Kidney (tissue), 14 donors: ENCODE data around the gene ATAD3A. TPM values are rescaled to one million over a fixed set of nuclear protein-coding genes. Genes with fewer than 3 reads are reported as not detected.
A peak's percentile ranks its signal among the peaks of the same experiment; 100 is the strongest.

Source experiments
- DNase-seq, 5 donors: peaks; one replicate each; pipeline ENCODE4 v3.0.0-alpha.2; 2013 to 2020
- FAIRE-seq: peaks from 2 replicates; lab custom pipeline; 2012; peaks lifted over from hg19 to GRCh38; lab: Jason Lieb, UNC
- H3K27ac ChIP-seq, 2 donors: one replicate each; pipeline ENCODE4 v1.7.0; 2013; ENCODE audit warnings: low read depth in 2 of 2, low read length in 2 of 2, inconsistent platforms in 1 of 2
- H3K27me3 ChIP-seq: one replicate; pipeline ENCODE4 v1.7.1; 2013; ENCODE audit warnings: low read length, inconsistent platforms; ENCODE audit not compliant: control insufficient read depth, insufficient read depth
- H3K36me3 ChIP-seq, 3 donors: one replicate each; pipeline versions ENCODE4 v1.7.0 to v1.7.1; 2013; ENCODE audit warnings: low read length in 3 of 3, control low read depth in 1 of 3, inconsistent platforms in 1 of 3; ENCODE audit not compliant: insufficient read depth in 3 of 3, control insufficient read depth in 2 of 3
- H3K4me1 ChIP-seq, 3 donors: one replicate each; pipeline versions ENCODE4 v1.7.0 to v1.7.1; 2013; ENCODE audit warnings: low read length in 3 of 3, inconsistent platforms in 1 of 3, low read depth in 1 of 3; ENCODE audit not compliant: control insufficient read depth in 2 of 3, insufficient read depth in 2 of 3
- H3K4me3 ChIP-seq, 3 donors: one replicate each; pipeline versions ENCODE4 v1.7.0 to v1.8.1; 2013; ENCODE audit warnings: low read length in 3 of 3, control low read depth in 1 of 3, inconsistent platforms in 1 of 3
- H3K9ac ChIP-seq, 3 donors: one replicate each; pipeline versions ENCODE4 v1.7.0 to v1.7.1; 2013; ENCODE audit warnings: low read length in 3 of 3, control low read depth in 1 of 3, inconsistent platforms in 1 of 3
- H3K9me3 ChIP-seq, 3 donors: one replicate each; pipeline versions ENCODE4 v1.7.0 to v1.7.1; 2013; ENCODE audit warnings: low read length in 3 of 3, control low read depth in 1 of 3, inconsistent platforms in 1 of 3; ENCODE audit not compliant: control insufficient read depth in 2 of 3, insufficient read depth in 1 of 3
- intact Hi-C: fragments of 100-400 bp; cut with DNase I; formaldehyde crosslinking; loops from one replicate; pipeline ENCODE4 v1.11.1; 2022
- polyA plus RNA-seq: library from polyadenylated mRNA; stranded (reverse); fragments of 350-450 nt; fragmentation: Illumina TruSeq; extraction: RNeasy Lipid Tissue Mini Kit (QIAGEN cat#74804); gene quantifications from one replicate; pipeline ENCODE4 v1.2.3, GENCODE V29; 2014; ENCODE audit warnings: low read depth, low replicate concordance; ENCODE audit not compliant: insufficient read depth
- total RNA-seq: library from RNA; stranded (reverse); fragmentation: NEBNext Ultra II Directional; extraction: Animal tissue kit (Norgen Biotek cat#: 25700); gene quantifications from one replicate; pipeline ENCODE4 v1.2.1, GENCODE V29; 2021
- TF ChIP-seq, protein P1 (sequence below): IDR thresholded peaks from 3 replicates; pipeline ENCODE4 v1.5.1; 2012; ENCODE audit warnings: mild to moderate bottlenecking, moderate library complexity, borderline replicate concordance; ENCODE audit not compliant: insufficient read depth; ENCODE audit errors: extremely low read depth
- donor health status: control.
- donor health status: control.
- donor health status: control.
- donor health status: control.
- donor health status: control.
- donor health status: DM: yes; HTN: yes; CAD: no.
- donor health status: Normal renal cell carcinoma (clear cell type).

The ATAD3A gene
- total and polyA plus RNA-seq, 2 donors from 2014 or later = 17.5 to 19.1 TPM

DNA sequence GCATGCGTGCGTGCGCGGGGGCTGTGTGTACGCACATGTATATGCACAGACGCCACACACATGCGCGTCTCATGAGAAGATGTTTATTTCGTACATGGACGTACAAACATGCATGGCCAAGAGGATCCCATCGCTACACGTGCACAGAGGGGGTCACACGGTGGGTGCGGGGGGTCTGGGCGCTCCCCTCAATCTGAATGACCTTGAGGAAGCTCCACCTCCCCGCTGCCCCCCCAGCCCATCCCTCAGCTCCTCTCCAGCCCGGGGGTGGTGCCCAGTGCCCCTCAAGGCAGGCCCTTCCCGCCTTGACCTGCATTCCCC lies 27.0 kb downstream of the ATAD3A start:
- Histone ChIP-seq H3K4me1 (peaks cover 0 to 8% (median 0%) of the 10 kb centered on the region in 3 donors), H3K9ac (no peak overlapping the region), H3K4me3 (no peak overlapping the region), H3K36me3 (peaks cover 0 to 3% (median 0%) of the 10 kb centered on the region in 3 donors), H3K27me3 (no peaks in the 10 kb centered on the region), H3K27ac (no peak overlapping the region), H3K9me3 (no peaks in the 10 kb centered on the region)
- TF ChIP-seq, protein P1, sequence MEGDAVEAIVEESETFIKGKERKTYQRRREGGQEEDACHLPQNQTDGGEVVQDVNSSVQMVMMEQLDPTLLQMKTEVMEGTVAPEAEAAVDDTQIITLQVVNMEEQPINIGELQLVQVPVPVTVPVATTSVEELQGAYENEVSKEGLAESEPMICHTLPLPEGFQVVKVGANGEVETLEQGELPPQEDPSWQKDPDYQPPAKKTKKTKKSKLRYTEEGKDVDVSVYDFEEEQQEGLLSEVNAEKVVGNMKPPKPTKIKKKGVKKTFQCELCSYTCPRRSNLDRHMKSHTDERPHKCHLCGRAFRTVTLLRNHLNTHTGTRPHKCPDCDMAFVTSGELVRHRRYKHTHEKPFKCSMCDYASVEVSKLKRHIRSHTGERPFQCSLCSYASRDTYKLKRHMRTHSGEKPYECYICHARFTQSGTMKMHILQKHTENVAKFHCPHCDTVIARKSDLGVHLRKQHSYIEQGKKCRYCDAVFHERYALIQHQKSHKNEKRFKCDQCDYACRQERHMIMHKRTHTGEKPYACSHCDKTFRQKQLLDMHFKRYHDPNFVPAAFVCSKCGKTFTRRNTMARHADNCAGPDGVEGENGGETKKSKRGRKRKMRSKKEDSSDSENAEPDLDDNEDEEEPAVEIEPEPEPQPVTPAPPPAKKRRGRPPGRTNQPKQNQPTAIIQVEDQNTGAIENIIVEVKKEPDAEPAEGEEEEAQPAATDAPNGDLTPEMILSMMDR = no peak
- FAIRE-seq (no peak), DNase-seq (peak in 1 of 5 donors; percentile 73)
- intact Hi-C loops = no loop called here

DNA sequence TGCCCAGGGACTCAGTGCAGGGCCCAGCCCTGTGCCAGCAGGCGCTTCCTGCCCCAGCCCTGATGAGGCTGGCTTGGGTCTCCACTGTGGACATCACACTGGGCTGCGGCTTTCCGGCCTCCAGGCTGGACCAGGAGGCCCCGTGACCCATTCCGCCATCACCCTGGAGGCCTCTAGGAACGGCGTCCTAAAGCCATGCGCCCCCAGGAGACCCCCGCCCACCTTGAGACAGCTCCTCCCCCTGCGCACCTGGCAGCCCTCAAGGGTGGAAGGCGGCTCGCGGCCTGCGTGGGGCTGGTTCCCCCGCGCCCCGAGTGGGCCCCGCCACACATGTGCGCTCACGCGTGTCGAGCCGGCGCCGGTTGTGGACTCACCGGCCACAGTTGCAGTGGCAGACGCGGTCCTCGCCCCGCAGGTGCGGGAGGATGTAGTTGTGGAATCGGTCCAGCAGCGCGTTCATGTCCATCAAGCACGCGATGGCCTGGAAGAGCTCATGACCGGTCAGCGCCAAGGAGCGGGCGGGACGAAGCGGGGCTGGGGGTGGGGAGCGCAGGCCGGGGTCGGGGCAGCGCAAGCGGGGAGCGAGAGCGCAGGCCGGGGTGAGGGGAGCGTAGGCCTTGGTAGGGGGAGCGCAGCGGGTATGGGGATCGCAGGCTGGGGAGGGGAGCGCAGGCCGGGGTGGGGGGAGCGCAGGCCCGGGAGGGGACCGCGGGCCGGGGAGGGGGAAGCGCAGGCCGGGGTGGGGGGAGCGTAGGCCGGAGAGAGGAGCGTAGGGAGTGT lies 27.5 kb downstream of the ATAD3A start:
- TF ChIP-seq, protein P1 = no peak
- Histone ChIP-seq H3K27ac (no peak overlapping the region), H3K36me3 (peaks cover 0 to 3% (median 0%) of the 10 kb centered on the region in 3 donors), H3K9ac (no peak overlapping the region), H3K4me3 (peak overlapping the region in 1 of 3 donors; percentile 34), H3K9me3 (no peaks in the 10 kb centered on the region), H3K4me1 (peaks cover 0 to 8% (median 0%) of the 10 kb centered on the region in 3 donors), H3K27me3 (no peaks in the 10 kb centered on the region)
- DNase-seq (peak in 4 of 5 donors; percentile 53 to 80 (median 71)), FAIRE-seq (no peak)
- intact Hi-C loops = no loop called here

DNA sequence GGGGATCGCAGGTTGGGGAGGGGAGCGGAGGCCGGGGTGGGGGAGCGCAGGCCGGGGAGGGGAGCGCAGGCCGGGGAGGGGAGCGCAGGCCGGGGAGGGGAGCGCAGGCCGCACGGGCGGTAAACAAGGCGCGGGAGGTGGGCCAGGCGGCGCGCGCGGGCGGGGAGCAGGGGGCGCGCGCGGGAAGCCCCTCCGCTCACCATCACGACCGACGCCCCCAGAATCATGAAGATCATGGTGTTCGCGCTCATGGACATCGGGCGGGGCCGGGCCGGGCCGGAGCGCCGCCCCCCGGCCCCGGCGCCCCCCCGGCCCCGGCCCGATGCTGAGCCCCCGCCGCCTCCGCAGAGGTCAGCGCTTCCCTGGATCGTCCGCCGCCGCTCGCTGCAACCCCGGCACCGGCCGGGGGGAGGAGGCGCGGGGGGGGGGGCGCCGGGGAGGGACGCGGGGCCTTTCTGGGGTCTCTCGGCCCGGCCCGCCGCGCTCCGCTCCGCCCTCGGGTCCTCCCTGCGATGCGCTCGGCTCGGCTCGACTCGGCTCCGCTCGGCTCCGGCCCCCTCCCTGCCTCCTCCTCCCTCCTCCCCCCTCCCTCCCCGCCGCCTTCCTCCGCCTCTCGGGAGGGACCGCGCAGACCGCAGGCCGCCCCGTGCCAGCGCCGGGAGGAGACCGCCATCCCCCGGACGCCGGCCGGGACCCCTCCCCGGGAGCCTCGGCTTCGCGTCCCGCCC lies 28.3 kb downstream of the ATAD3A start, which contains the start of gene TMEM240:
Gene TMEM240, minus strand, starts transcription at position 535 of the 728 bp plus-strand sequence. Its CDS starts 278 bp downstream, at position 257.
- Histone ChIP-seq H3K4me1 (peaks cover 0 to 8% (median 0%) of the 10 kb centered on the region in 3 donors), H3K9ac (peak within 1 kb of the TSS in 1 of 3 donors; percentile 34), H3K36me3 (peaks cover 0 to 3% (median 0%) of the 10 kb centered on the region in 3 donors), H3K9me3 (no peaks in the 10 kb centered on the region), H3K27ac (no peak within 1 kb of the TSS), H3K27me3 (no peaks in the 10 kb centered on the region), H3K4me3 (peak within 1 kb of the TSS in 2 of 3 donors; percentile 31 to 34)
- DNase-seq (peak; percentile 84 to 93 (median 92)), FAIRE-seq (no peak)
- intact Hi-C loops = no loop called here
- TF ChIP-seq, protein P1 = no peak
